ENCODE data around the gene PRAC1.

PRAC1 gene

GRCh38 chr17:48746916-48747444, 24.7 kb upstream of the PRAC1 start:
- DNase-seq = no peak

GRCh38 chr17:48745381-48746275, 23.3 kb upstream of the PRAC1 start:
- DNase-seq = no peak

- DNase-seq = no peak
Observed at GRCh38 chr17:48740537-48740936, 18.2 kb upstream of the PRAC1 start.

GRCh38 chr17:48738803-48739526, 16.6 kb upstream of the PRAC1 start:
- DNase-seq = no peak

- no peak for DNase-seq
Observed at GRCh38 chr17:48738424-48738802, 16.1 kb upstream of the PRAC1 start.

- no peak for DNase-seq
Observed at GRCh38 chr17:48737330-48738043, 15.2 kb upstream of the PRAC1 start.

GRCh38 chr17:48735062-48735351, 12.7 kb upstream of the PRAC1 start:
- DNase-seq = no peak

- no peak for DNase-seq
Observed at GRCh38 chr17:48734333-48735061, 12.2 kb upstream of the PRAC1 start.

- DNase-seq = no peak
Observed at GRCh38 chr17:48733632-48734328, 11.5 kb upstream of the PRAC1 start.

GRCh38 chr17:48732688-48733629, 10.6 kb upstream of the PRAC1 start:
- no peak for DNase-seq

GRCh38 chr17:48731355-48731754, 9.0 kb upstream of the PRAC1 start:
- no peak for DNase-seq

GRCh38 chr17:48730240-48730550, 7.9 kb upstream of the PRAC1 start:
- no peak for DNase-seq

- DNase-seq = no peak
Observed at GRCh38 chr17:48729335-48730239, 7.3 kb upstream of the PRAC1 start.

- peak; percentile 39 for DNase-seq
Observed at GRCh38 chr17:48728232-48729231, 6.2 kb upstream of the PRAC1 start, which contains the start of gene HOXB13. TSS of gene HOXB13 (minus strand) at chr17:48728750. CDS start at chr17:48728593, 157 bp downstream.

- no peak for DNase-seq
Observed at GRCh38 chr17:48727415-48728175, 5.3 kb upstream of the PRAC1 start.

GRCh38 chr17:48726916-48727286, 4.6 kb upstream of the PRAC1 start:
- DNase-seq = no peak

GRCh38 chr17:48726114-48726915, 4.0 kb upstream of the PRAC1 start:
- no peak for DNase-seq

Data from CD4-positive, alpha-beta T cell treated with Interleukin-12 subunit alpha and Interleukin-12 subunit beta, for 1 hour (primary cell).